NCI-H146 (cell line): ENCODE measurements around the gene CHM.
A peak's percentile ranks its signal among the peaks of the same experiment; 100 is the strongest.
"Not testable (repeated sequence)": the region's sequence is repeated elsewhere in the genome, so short reads cannot be mapped to it uniquely, and the experiment has no call there.

ENCODE experiments used
- DNase-seq: peaks from one replicate; lab custom pipeline; 2025; lab: John Stamatoyannopoulos, UW

Gene CHM

GRCh38 chrX:85996555-85996954 is 50.8 kb downstream of the CHM start:
- no peak for DNase-seq

GRCh38 chrX:85995641-85996040 is 51.7 kb downstream of the CHM start:
- no peak for DNase-seq

- no peak for DNase-seq
Measured at GRCh38 chrX:85994797-85995196, 52.6 kb downstream of the CHM start.

GRCh38 chrX:85994228-85994627 is 53.1 kb downstream of the CHM start:
- no peak for DNase-seq

GRCh38 chrX:85993539-85994197 is 53.7 kb downstream of the CHM start:
- no peak for DNase-seq

GRCh38 chrX:85992811-85993229 is 54.5 kb downstream of the CHM start:
- DNase-seq = peak; percentile 77

GRCh38 chrX:85988353-85988752 is 59.0 kb downstream of the CHM start:
- no peak for DNase-seq

- no peak for DNase-seq
Measured at GRCh38 chrX:85980286-85980685, 67.1 kb downstream of the CHM start.

GRCh38 chrX:85977218-85977617 is 70.1 kb downstream of the CHM start:
- no peak for DNase-seq

- not testable (repeated sequence) for DNase-seq
Measured at GRCh38 chrX:85972351-85972750, 75.0 kb downstream of the CHM start.

- no peak for DNase-seq
Measured at GRCh38 chrX:85964744-85965143, 82.6 kb downstream of the CHM start.

GRCh38 chrX:85963736-85964135 is 83.6 kb downstream of the CHM start:
- DNase-seq = no peak

- no peak for DNase-seq
Measured at GRCh38 chrX:85955510-85955909, 91.8 kb downstream of the CHM start.

- not testable (repeated sequence) for DNase-seq
Measured at GRCh38 chrX:85944751-85945150, 102.6 kb downstream of the CHM start.

- DNase-seq = no peak
Measured at GRCh38 chrX:85941275-85941674, 106.1 kb downstream of the CHM start.

GRCh38 chrX:85939942-85940341 is 107.4 kb downstream of the CHM start:
- DNase-seq = not testable (repeated sequence)

- not testable (repeated sequence) for DNase-seq
Measured at GRCh38 chrX:85934399-85934798, 113.0 kb downstream of the CHM start.

GRCh38 chrX:85930099-85930498 is 117.3 kb downstream of the CHM start:
- no peak for DNase-seq

GRCh38 chrX:85928606-85929005 is 118.8 kb downstream of the CHM start:
- DNase-seq = no peak

- DNase-seq = no peak
Measured at GRCh38 chrX:85927740-85928139, 119.6 kb downstream of the CHM start.

- DNase-seq = no peak
Measured at GRCh38 chrX:85922821-85923220, 124.5 kb downstream of the CHM start.

GRCh38 chrX:85916656-85917280 is 130.6 kb downstream of the CHM start:
- not testable (repeated sequence) for DNase-seq

GRCh38 chrX:85914431-85914830 is 132.9 kb downstream of the CHM start:
- DNase-seq = no peak

GRCh38 chrX:85907316-85907715 is 140.0 kb downstream of the CHM start:
- no peak for DNase-seq
